Glutamatergic neuron (in vitro differentiated cells): Measurements from ENCODE around the gene TRPC4AP. TPM values are rescaled to one million over a fixed set of nuclear protein-coding genes. Genes with fewer than 3 reads are reported as not detected.
"Not testable (repeated sequence)": the region's sequence is repeated elsewhere in the genome, so short reads cannot be mapped to it uniquely, and the experiment has no call there.

Source experiments
- DNase-seq: peaks from one replicate; pipeline ENCODE4 v3.0.0; 2022
- H3K27ac Mint-ChIP-seq: one replicate; pipeline ENCODE4 v1.8.0; 2020; ENCODE audit warnings: mild to moderate bottlenecking, mixed read lengths, inconsistent platforms; ENCODE audit not compliant: unreplicated experiment
- H3K27me3 Mint-ChIP-seq: one replicate; pipeline ENCODE4 v1.8.0; 2020; ENCODE audit warnings: mild to moderate bottlenecking, moderate library complexity, mixed read lengths, inconsistent platforms; ENCODE audit not compliant: unreplicated experiment
- H3K36me3 Mint-ChIP-seq: one replicate; pipeline ENCODE4 v1.8.0; 2020; ENCODE audit warnings: mild to moderate bottlenecking, mixed read lengths, inconsistent platforms; ENCODE audit not compliant: unreplicated experiment
- H3K4me1 Mint-ChIP-seq: one replicate; pipeline ENCODE4 v1.8.0; 2020; ENCODE audit warnings: mild to moderate bottlenecking, low read depth, mixed read lengths, inconsistent platforms; ENCODE audit not compliant: unreplicated experiment
- H3K4me3 Mint-ChIP-seq: one replicate; pipeline ENCODE4 v1.8.0; 2020; ENCODE audit warnings: mild to moderate bottlenecking, mixed read lengths, inconsistent platforms; ENCODE audit not compliant: unreplicated experiment
- H3K9me3 Mint-ChIP-seq: one replicate; pipeline ENCODE4 v1.8.0; 2020; ENCODE audit warnings: mild to moderate bottlenecking, moderate library complexity, mixed read lengths, inconsistent platforms; ENCODE audit not compliant: unreplicated experiment
- total RNA-seq: library from RNA; stranded (reverse); fragmentation: NEBNext Ultra II Directional; extraction: Animal tissue kit (Norgen Biotek cat#: 25700); gene quantifications from one replicate; pipeline ENCODE4 v1.2.1, GENCODE V29; 2021; ENCODE audit not compliant: unreplicated experiment
- TF ChIP-seq, protein P1 (sequence below): fragments of 200-600 bp; sonication (generic); IDR thresholded peaks from one replicate; pipeline ENCODE4 v1.5.0; 2021; ENCODE audit not compliant: partially characterized antibody, unreplicated experiment

Gene TRPC4AP
- total RNA-seq, 1 donor from 2014 or later: 67.5 TPM

- TF ChIP-seq, protein P1, sequence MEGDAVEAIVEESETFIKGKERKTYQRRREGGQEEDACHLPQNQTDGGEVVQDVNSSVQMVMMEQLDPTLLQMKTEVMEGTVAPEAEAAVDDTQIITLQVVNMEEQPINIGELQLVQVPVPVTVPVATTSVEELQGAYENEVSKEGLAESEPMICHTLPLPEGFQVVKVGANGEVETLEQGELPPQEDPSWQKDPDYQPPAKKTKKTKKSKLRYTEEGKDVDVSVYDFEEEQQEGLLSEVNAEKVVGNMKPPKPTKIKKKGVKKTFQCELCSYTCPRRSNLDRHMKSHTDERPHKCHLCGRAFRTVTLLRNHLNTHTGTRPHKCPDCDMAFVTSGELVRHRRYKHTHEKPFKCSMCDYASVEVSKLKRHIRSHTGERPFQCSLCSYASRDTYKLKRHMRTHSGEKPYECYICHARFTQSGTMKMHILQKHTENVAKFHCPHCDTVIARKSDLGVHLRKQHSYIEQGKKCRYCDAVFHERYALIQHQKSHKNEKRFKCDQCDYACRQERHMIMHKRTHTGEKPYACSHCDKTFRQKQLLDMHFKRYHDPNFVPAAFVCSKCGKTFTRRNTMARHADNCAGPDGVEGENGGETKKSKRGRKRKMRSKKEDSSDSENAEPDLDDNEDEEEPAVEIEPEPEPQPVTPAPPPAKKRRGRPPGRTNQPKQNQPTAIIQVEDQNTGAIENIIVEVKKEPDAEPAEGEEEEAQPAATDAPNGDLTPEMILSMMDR: no peak
- no peak overlapping the region for H3K4me3 Mint-ChIP-seq
- H3K27ac Mint-ChIP-seq: no peak overlapping the region
- no peaks in the 10 kb centered on the region for H3K9me3 Mint-ChIP-seq
- H3K4me1 Mint-ChIP-seq: peaks cover 3% of the 10 kb centered on the region
- H3K36me3 Mint-ChIP-seq: no peaks in the 10 kb centered on the region
- no peaks in the 10 kb centered on the region for H3K27me3 Mint-ChIP-seq
- DNase-seq: no peak
Observed at GRCh38 chr20:35085477-35086225, 7.0 kb downstream of the TRPC4AP start.

DNA sequence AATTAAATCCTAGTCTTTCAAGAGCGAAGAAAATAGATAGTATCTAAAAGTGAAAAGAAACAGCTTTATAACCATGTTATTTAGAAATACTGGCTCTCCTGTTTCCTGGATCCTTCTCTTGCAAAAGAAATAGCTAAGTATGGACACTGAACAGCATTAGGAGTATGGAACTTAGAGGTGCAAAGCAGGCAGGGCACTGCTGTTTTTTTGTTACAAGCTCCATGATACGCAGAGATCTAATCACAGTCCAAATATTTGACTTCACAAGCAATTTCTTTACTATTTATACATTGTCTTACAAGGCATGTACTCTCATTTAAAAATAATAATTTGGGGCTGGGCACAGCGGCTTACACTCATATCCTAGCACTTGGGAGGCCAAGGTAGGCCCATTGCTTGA lies 7.6 kb downstream of the TRPC4AP start:
- Mint-ChIP-seq H3K4me3 (no peak overlapping the region), H3K4me1 (peaks cover 2% of the 10 kb centered on the region), H3K36me3 (no peaks in the 10 kb centered on the region), H3K27me3 (no peaks in the 10 kb centered on the region), H3K27ac (no peak overlapping the region), H3K9me3 (no peaks in the 10 kb centered on the region)
- TF ChIP-seq, protein P1: no peak
- DNase-seq: no peak

- H3K4me3 Mint-ChIP-seq, H3K27me3 Mint-ChIP-seq, H3K27ac Mint-ChIP-seq, H3K9me3 Mint-ChIP-seq, DNase-seq, H3K4me1 Mint-ChIP-seq: not testable (repeated sequence)
- peaks cover 20% of the 10 kb centered on the region for H3K36me3 Mint-ChIP-seq
Observed at GRCh38 chr20:35080348-35080642, 12.3 kb downstream of the TRPC4AP start.

- Mint-ChIP-seq H3K4me3 (no peak overlapping the region), H3K9me3 (peaks cover 9% of the 10 kb centered on the region), H3K4me1 (peaks cover 2% of the 10 kb centered on the region), H3K27ac (no peak overlapping the region), H3K36me3 (peaks cover 26% of the 10 kb centered on the region), H3K27me3 (peaks cover 3% of the 10 kb centered on the region)
- TF ChIP-seq, protein P1: no peak
- no peak for DNase-seq
Observed at GRCh38 chr20:35079472-35080347, 12.9 kb downstream of the TRPC4AP start.

DNA sequence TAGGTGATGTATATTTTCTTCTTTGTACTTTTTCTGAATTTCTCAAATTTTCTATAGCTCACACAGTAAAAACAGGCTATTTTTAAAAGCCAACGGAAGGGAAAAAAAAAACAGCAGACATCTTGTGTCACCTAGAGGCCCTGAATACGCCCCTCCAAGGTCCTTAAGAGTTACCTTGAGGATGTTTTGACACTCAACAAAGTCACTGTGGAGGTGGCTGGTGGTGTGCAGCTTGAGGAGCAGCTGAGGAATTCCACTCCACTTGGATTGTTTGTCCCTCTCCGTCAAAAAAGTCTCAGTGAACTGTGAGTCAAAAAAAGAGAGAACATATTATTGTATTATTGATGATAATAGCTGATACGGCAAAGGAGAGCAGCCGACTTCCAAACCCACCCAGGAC lies 14.7 kb downstream of the TRPC4AP start:
- Mint-ChIP-seq H3K4me1 (peaks cover 2% of the 10 kb centered on the region), H3K4me3 (no peak overlapping the region), H3K9me3 (peaks cover 16% of the 10 kb centered on the region), H3K27ac (no peak overlapping the region), H3K36me3 (peaks cover 40% of the 10 kb centered on the region), H3K27me3 (peaks cover 3% of the 10 kb centered on the region)
- TF ChIP-seq, protein P1: no peak
- no peak for DNase-seq
